Stimulated activated CD4-positive, alpha-beta T cell treated with anti-CD3 and anti-CD28 coated beads, Interleukin-1b, Interleukin-23, amount 100 ng/mL, for 4 hours (primary cell): Measurements from ENCODE around the gene PHF5A.

ENCODE experiments used
- DNase-seq, 2 donors: peaks; one replicate each; pipeline ENCODE4 v3.0.0-alpha.2; 2020; ENCODE audit warnings: low read depth in 2 of 2

Gene PHF5A

DNA sequence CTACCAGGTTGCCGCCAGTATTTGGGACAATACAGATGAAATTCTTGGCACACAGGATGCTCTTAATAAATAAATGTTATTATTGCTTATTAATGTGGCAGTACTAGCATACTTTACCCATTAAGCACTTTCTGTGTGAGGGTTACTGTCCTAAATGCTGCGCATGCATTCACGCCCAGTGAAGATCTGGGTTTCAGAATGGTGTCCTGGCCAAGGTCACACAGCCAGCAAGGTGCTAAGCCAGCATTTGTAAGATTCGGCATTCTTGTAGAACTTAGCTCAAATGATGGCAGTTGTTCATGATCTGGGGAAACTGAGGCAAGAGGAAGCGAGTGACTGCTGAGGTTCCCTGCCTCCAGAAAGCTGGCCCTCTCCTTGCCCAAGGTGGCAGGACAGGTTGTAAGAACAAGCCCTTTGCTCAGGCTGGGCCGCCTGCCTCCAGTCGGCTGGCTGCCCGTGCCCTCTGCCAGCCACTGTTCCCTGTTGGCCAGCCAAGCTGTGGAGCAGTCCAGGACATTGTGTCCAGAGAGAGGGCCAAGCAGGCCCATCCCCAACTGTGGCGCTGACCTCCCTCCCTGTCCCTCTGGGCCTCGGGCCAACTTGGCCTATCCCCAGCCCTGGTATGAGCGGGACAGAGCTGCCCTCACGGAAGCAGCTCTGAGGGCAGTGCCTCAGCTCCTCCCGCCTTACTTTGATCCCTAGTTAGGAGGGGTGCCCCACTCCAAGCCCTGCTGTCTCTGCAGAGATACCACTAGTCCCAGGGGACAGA is 50.7 kb downstream of the PHF5A start:
- no peak for DNase-seq

DNA sequence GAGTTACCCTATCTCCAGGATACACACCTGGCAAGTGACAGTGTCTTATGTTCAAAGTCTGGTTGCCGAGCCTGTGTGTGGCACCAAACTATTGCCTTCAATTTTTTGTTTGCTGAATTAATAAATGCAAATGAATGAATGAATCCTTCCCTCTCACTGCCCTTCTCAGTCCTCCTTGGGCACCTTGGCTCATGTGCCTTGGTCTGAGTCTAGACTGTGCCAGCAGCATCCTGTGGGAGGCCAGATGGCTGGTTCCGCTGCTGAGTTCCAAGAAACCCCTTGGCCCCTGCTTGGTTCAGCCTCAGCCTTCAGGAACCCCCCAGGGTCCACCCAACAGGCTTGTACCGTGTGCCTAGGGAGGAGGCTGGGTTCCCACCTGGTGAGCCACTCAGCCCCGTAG is 52.9 kb downstream of the PHF5A start:
- no peak for DNase-seq

DNA sequence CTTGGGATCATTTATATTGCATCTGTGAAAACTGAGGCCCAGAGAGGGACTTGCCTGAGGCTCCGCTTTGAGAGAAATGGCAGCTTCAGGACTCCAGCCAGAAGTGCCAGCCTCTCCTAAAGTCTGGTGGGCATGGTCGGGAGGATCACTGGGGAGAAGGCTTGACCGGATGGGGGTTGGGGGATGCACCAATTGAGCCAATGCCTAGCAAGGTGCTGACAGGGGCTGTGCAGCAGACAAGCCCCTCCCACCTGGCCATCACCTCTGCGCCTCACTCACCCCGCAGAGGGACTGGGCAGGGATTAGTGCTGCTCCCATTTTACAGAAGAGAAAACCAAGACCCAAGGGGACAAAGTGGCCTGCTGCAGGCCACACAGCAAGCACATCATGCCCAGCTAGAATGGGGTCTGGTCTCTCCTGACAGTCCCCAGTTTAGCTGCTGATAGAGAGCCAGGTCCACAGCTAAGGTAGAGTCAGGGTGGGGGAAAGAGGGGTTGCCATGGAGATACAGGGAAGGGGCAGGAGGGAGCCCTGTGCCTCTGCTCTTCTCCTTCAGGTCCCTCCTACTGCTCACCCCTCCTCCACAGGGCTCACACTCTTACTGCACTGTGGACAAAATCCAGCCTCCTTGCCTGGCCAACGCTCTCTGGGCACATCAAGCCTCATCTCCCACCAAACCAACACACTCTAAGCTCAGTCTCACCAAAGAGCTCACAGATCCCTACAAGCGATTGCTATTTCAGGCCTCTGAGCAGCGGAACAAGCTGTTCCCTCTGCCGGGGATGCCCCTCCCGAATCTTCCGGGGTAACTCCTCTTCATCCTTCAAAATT is 57.3 kb downstream of the PHF5A start:
- DNase-seq: no peak

DNA sequence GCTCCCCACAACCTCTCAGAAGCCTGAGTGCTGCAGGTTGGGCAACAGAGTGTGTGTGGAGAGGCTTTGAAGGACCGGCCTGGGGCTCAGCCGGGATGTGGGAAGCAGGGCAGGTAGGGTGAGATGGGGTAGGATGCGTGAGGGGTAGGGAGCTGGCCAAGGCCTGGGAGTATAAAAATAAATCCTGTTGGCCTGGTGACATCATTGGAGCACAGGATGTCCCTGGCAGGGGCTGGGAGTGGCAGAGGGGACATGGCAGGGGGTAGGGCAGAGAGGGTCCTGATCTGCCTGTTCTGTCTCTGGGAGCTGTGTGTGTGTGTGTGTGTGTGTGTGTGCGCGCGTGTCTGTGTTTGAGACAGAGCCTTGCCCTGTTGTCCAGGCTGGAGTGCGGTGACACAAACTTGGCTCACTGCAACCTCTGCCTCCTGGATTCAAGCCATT is 58.2 kb downstream of the PHF5A start:
- DNase-seq: no peak
